Heart right ventricle (tissue), 16 donors: ENCODE measurements around the gene GTF2F1. TPM values are rescaled to one million over a fixed set of nuclear protein-coding genes. Genes with fewer than 3 reads are reported as not detected.
"Not testable (repeated sequence)": the region's sequence is repeated elsewhere in the genome, so short reads cannot be mapped to it uniquely, and the experiment has no call there.

Experiments
- ATAC-seq, 8 donors: fragments of 200-7000 bp; cut with Tn5 transposase; one replicate each; pipeline ENCODE4 v1.9.1; 2020; ENCODE audit warnings: mild to moderate bottlenecking in 8 of 8, moderate library complexity in 8 of 8, moderate number of reproducible peaks in 1 of 8
- DNase-seq, 2 donors: peaks; one replicate each; pipeline ENCODE4 v3.0.0-alpha.2; 2020
- H3K27ac ChIP-seq, 10 donors: fragments of 200-600 bp; sonication (generic) in 2 of 10; one replicate each; pipeline versions ENCODE4 v1.5.0 to v1.8.0; 2020 to 2022; ENCODE audit warnings: mild to moderate bottlenecking in 3 of 10
- H3K27me3 ChIP-seq, 7 donors: fragments of 200-600 bp; one replicate each; pipeline ENCODE4 v1.8.0; 2021 to 2022; ENCODE audit warnings: mild to moderate bottlenecking in 2 of 7
- H3K36me3 ChIP-seq, 9 donors: fragments of 200-600 bp; sonication (generic) in 1 of 9; one replicate each; pipeline versions ENCODE4 v1.5.0 to v1.8.0; 2020 to 2022; ENCODE audit warnings: mild to moderate bottlenecking in 2 of 9
- H3K4me1 ChIP-seq, 9 donors: fragments of 200-600 bp; sonication (generic) in 1 of 9; one replicate each; pipeline versions ENCODE4 v1.5.0 to v1.8.0; 2020 to 2022; ENCODE audit warnings: mild to moderate bottlenecking in 4 of 9
- H3K4me3 ChIP-seq, 10 donors: fragments of 200-600 bp; sonication (generic) in 2 of 10; one replicate each; pipeline versions ENCODE4 v1.5.0 to v1.8.0; 2020 to 2022; ENCODE audit warnings: mild to moderate bottlenecking in 7 of 10, moderate library complexity in 2 of 10
- H3K9me3 ChIP-seq, 11 donors: fragments of 200-600 bp in 10 of 11; sonication (generic) in 2 of 11; one replicate each; pipeline versions ENCODE4 v1.5.0 to v1.8.0; 2013 to 2022; ENCODE audit warnings: mild to moderate bottlenecking in 2 of 11, control low read depth in 1 of 11, moderate library complexity in 1 of 11
- WGBS, 2 donors: extraction: QIAGEN DNeasy Blood & Tissue Kit; methylation state at CpG; one replicate each; pipeline ENCODE4 v1.1.7; 2013; ENCODE audit warnings: inconsistent platforms in 1 of 2; 5-methylcytosine and 5-hydroxymethylcytosine counted together
- intact Hi-C, 10 donors: fragments of 100-400 bp; cut with DNase I; formaldehyde crosslinking; loops; one replicate each; pipeline versions ENCODE4 v1.11.1 to v1.14.2; 2022
- polyA plus RNA-seq, 2 donors: library from polyadenylated mRNA; stranded (reverse); fragments of 200-250 nt; gene quantifications; one replicate each; pipeline ENCODE4 v1.2.3, GENCODE V29; 2013
- total RNA-seq, 10 donors: library from RNA; stranded (reverse); fragmentation: NEBNext Ultra II Directional in 3 of 10; extraction: Animal tissue kit (Norgen Biotek cat#: 25700) in 3 of 10; gene quantifications; one replicate each; pipeline versions ENCODE4 v1.2.1 to v1.2.4, GENCODE V29; 2021 to 2023
- TF ChIP-seq, protein P1 (sequence below), 9 donors: fragments of 200-600 bp; sonication (generic) in 2 of 9; IDR thresholded peaks; one replicate each; pipeline versions ENCODE4 v1.5.0 to v1.8.0; 2021 to 2022; ENCODE audit warnings: antibody characterized with exemption in 9 of 9, mild to moderate bottlenecking in 5 of 9, moderate library complexity in 1 of 9
- donor health status: Arrhythmogenic right ventricular cardiomyopathy.
- donor health status: ischemic (EF 13 %, LVEDD 7.1; RV severe dilation, severe dysfunction).
- donor health status: healthy with polysubstance abuse.
- donor health status: DM: no; HTN: yes; CAD: no.
- donor health status: DM: no; HTN: no; CAD: no.
- donor health status: ischemic (EF 25% LVEDD 6.9; RV normal size, moderate dysfunction).
- donor health status: ischemic (EF 25% LVEDD 5.7; RV mildly dilated, moderate dysfunction).
- donor health status: healthy.
- donor health status: DM: yes; HTN: yes; CAD: no.
- donor health status: Ischemic cardiomyopathy.
- donor health status: ischemic (EF 35%, LVEDD 5.7; RV mildly dilated, moderate dysfunction).
- donor health status: nonischemic (EF 11% LVEDD 7.7; RV severe dilation, severe dysfunction).
- donor health status: DM: yes; HTN: yes; CAD: no.
- donor health status: PGD.
- donor health status: ischemic (EF 29% LVEDD 5.4; RV normal size, mild dysfunction).
- donor health status: nonischemic (EF 23%, LVEDD 6.1; RV moderate dilation, normal function).

Gene GTF2F1
- total and polyA plus RNA-seq, 12 donors: 23.3 to 44.8 (median 30.8) TPM

DNA sequence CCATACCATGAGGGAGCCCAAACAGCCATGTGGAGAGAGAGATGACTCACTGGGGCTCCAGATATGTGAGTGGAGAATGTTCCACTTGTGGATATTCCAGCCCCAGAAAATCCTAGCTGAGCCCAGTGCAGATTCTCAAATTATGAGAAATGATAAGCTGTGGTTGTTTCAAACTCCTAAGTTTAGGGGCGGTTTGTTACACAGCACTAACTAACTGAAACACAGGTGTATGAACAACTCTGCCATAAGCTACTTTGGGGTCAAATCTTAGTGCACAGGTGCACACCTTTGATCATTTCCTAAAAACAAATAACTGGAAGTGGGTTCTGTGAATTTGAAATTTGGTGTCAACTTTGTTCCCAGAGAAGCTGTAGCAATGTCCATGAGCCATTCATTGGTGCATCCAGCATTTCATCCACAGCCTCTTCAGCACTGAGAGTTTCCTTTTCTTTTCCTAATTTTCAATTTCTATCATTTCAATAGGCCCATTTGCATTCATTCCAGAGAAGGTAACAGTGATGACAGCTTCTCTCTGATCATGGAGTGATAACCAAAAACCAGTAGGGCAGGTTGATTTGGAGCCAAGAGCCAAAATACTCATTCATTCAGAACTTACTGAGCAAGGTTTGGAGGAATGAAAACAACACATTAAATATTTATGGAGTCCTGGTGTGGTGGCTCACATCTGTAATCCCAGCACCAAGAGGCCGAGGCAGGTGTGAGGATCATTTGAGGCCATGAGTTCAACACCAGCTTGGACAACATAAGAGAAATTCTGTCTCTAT lies 40.4 kb downstream of the GTF2F1 start:
- no peaks in the 10 kb centered on the region for H3K4me1 ChIP-seq
- no peak overlapping the region for H3K27ac ChIP-seq
- DNase-seq: no peak
- 94 to 98% methylated on average over 2 of the region's 2 CpGs for WGBS, 2 donors
- TF ChIP-seq, protein P1, sequence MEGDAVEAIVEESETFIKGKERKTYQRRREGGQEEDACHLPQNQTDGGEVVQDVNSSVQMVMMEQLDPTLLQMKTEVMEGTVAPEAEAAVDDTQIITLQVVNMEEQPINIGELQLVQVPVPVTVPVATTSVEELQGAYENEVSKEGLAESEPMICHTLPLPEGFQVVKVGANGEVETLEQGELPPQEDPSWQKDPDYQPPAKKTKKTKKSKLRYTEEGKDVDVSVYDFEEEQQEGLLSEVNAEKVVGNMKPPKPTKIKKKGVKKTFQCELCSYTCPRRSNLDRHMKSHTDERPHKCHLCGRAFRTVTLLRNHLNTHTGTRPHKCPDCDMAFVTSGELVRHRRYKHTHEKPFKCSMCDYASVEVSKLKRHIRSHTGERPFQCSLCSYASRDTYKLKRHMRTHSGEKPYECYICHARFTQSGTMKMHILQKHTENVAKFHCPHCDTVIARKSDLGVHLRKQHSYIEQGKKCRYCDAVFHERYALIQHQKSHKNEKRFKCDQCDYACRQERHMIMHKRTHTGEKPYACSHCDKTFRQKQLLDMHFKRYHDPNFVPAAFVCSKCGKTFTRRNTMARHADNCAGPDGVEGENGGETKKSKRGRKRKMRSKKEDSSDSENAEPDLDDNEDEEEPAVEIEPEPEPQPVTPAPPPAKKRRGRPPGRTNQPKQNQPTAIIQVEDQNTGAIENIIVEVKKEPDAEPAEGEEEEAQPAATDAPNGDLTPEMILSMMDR (IDR thresholded peaks at IDR 0.05): no peak
- intact Hi-C loops: no loop called here
- peaks cover 0 to 7% (median 0%) of the 10 kb centered on the region in 11 donors for H3K9me3 ChIP-seq
- no peaks in the 10 kb centered on the region for H3K36me3 ChIP-seq
- ATAC-seq: no peak
- no peaks in the 10 kb centered on the region for H3K27me3 ChIP-seq
- no peak overlapping the region for H3K4me3 ChIP-seq

DNA sequence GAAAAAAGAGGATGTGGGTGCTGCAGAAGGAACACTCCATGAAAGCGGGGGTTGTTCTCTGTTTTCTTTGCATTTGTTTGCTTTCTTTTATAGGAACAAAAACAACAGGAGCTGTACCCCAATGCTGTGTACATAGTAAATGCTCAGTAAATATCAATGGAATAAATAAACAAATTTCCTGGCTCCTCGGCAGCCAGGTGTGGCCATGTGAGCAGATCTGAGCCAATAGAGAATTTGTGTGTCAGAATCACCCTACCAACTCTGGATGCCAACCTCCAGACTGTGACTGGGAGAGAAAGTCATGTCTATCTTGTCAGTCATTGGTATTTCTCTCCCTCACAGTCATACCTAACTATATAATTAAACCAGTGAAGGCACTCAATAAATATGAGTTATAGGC lies 42.3 kb downstream of the GTF2F1 start:
- no peak overlapping the region for H3K4me3 ChIP-seq
- WGBS, 2 donors: 81 to 82% methylated on average over 2 of the region's 2 CpGs
- H3K36me3 ChIP-seq: no peaks in the 10 kb centered on the region
- TF ChIP-seq, protein P1 (IDR thresholded peaks at IDR 0.05): no peak
- peaks cover 0 to 7% (median 0%) of the 10 kb centered on the region in 11 donors for H3K9me3 ChIP-seq
- H3K4me1 ChIP-seq: no peaks in the 10 kb centered on the region
- intact Hi-C loops: no loop called here
- H3K27me3 ChIP-seq: no peaks in the 10 kb centered on the region
- no peak overlapping the region for H3K27ac ChIP-seq
- ATAC-seq: no peak
- DNase-seq: no peak

DNA sequence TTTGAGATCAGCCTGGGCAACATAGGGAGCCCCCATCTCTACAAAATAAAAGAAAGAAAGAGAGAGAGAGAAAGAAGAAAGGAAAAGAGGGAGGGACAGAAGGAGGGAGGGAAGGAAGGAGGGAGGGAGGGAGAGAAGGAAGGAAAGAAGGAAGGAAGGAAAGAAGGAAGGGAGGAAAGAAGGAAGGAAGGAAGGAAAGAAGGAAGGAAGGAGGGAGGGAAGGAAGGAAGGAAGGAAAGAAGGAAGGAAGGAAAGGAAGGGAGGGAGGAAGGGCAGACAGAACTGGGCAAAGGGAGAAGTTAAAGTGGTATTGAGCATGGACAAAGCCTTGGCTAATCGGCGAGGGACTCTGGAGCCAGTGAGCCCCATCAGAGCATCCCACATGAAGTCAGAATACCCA lies 43.7 kb downstream of the GTF2F1 start:
- H3K27ac ChIP-seq, DNase-seq, H3K9me3 ChIP-seq, H3K36me3 ChIP-seq, H3K27me3 ChIP-seq, intact Hi-C loops, H3K4me3 ChIP-seq, H3K4me1 ChIP-seq, ATAC-seq: not testable (repeated sequence)
- 78 to 79% methylated on average over 2 of the region's 2 CpGs for WGBS, 2 donors

DNA sequence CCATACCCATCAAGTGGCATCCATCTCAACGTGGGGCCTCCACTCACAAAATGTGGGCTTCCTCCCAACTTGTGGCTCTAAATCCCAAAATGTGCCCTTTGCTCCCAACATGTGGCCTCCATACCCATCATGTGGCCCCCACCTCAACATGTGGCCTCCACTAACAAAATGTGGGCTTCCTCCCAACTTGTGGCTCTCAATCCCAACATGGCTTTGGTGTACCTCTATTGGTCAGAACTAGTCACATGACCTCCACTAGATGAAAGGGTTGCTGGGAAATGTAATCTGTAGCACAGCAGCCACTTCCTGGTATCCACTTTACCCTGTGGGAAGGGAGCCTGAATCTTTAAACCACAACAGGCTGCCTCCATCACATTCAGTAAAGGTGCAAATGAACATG lies 49.5 kb downstream of the GTF2F1 start:
- no peak for ATAC-seq
- TF ChIP-seq, protein P1 (IDR thresholded peaks at IDR 0.05): no peak
- no peak for DNase-seq
- peaks cover 0 to 6% (median 0%) of the 10 kb centered on the region in 11 donors for H3K9me3 ChIP-seq
- H3K36me3 ChIP-seq: no peaks in the 10 kb centered on the region
- no peak overlapping the region for H3K4me3 ChIP-seq
- no peaks in the 10 kb centered on the region for H3K4me1 ChIP-seq
- no peak overlapping the region for H3K27ac ChIP-seq
- peaks cover 0 to 13% (median 0%) of the 10 kb centered on the region in 7 donors for H3K27me3 ChIP-seq
- WGBS, 2 donors: 91 to 92% methylated on average over 1 of the region's 1 CpG
- intact Hi-C loops: no loop called here
